Measurements from ENCODE around the gene UBXN10.

Gene UBXN10

DNA sequence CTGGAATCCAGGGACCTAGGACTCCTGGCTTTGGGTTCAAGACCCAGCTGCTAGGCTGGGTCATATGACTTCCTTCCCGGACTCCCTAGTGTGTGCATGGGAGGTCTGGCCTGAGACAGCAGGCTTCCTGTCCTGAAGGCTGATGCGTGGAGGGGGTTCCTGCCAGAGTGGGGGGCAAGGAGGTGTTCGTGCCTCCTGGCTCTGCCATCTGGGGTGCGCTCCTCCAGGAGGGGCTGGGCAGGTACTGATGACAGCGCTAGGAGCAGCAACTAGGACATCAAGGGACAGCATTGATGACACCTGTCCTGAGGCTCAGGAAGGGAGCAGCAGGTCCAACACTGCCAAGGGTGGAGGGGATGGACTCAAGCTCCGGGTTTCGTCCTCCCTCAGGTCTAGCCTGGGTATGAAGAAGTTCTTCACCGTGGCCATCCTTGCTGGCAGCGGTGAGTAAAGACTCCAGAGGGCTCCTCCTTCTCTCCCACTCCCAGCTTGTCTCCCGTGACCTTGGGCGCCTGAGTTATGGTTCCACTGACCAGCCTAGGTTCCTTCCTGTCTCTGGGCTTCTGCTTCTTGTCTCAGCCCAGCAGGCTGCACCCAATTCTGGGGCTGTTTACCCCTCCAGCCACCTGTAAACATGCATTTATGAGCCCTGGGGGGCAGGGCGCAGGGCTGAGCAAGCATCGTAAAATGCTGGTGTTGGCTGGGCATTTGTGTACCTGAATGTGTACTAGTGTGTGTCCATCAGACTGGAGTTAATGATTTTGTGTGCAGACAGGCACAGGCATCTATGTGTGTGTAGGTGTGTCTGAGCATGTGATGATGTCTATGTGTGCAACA, 45.9 kb upstream of the UBXN10 start:
- H3K4me3 ChIP-seq (replicated peaks in 1 of 2; ENCODE audit: low read depth in 2 of 2, low read length in 2 of 2): no peak overlapping the region
- no peak for TF ChIP-seq CTCF (IDR thresholded peaks at IDR 0.05; ENCODE audit: low read depth, low read length)
- DNase-seq (ENCODE audit: low read depth in 2 of 2): no peak

DNA sequence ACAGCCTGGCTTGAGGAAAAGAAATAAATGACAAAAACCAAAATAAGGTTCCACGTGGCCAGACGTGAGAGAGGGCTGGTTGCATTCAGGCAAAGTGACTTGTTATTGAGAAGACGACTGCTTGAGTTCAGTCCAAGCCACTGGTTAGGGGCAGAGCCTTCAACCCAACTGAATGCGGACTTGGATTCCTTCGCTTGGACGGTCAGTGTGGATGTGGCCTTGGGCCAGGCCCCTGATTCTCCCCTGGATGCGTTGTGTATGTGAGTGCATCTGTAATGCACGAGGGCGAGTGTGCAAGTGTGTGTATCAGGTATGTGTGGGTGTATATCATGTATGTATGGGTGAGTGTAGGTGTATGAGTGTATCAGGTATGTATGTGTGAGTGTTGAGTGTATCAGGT, 44.9 kb upstream of the UBXN10 start:
- DNase-seq (ENCODE audit: low read depth in 2 of 2): no peak
- no peak overlapping the region for H3K4me3 ChIP-seq (replicated peaks in 1 of 2; ENCODE audit: low read depth in 2 of 2, low read length in 2 of 2)
- TF ChIP-seq CTCF (IDR thresholded peaks at IDR 0.05; ENCODE audit: low read depth, low read length): no peak

GRCh38 chr1:20141466-20141865, 44.4 kb upstream of the UBXN10 start:
- no peak overlapping the region for H3K4me3 ChIP-seq (replicated peaks in 1 of 2; ENCODE audit: low read depth in 2 of 2, low read length in 2 of 2)
- TF ChIP-seq CTCF (IDR thresholded peaks at IDR 0.05; ENCODE audit: low read depth, low read length): no peak
- DNase-seq (ENCODE audit: low read depth in 2 of 2): no peak

DNA sequence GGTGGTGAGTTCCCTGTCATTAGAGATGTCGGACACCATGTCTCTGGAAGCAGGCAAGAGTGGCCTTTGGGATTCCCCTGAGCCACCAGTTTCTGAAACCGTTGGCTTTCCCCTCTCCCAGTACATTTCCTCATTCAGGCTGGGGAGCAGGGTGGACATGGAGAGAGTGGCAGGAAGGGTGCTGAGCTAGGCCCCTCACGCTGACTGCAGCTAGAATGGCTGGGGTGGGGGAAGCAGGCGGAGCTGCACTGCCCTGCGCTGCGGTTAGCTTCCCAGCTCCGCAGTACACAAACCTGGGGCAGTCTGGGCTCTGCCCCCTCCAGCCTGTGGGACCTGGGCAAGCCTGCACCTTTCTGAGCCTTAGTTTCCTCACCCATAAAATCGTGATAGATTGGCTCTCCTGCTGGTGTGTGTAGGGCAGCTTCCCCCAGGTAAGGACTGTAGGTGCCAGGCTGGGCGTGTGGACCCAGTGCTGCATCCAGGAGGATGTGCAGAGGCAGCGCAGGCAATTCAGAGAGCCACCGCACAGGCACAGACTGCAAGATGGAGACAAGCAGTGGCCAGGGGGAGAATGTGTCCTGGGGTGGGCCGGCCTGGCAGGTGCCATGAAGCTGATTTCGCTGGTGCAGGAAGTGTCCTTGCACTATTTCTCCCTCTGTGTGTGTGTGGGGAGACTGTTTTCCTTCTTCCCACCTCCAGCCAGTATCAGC, 43.7 kb upstream of the UBXN10 start:
- DNase-seq (ENCODE audit: low read depth in 2 of 2): no peak
- TF ChIP-seq CTCF (IDR thresholded peaks at IDR 0.05; ENCODE audit: low read depth, low read length): no peak
- H3K4me3 ChIP-seq (replicated peaks in 1 of 2; ENCODE audit: low read depth in 2 of 2, low read length in 2 of 2): no peak overlapping the region

GRCh38 chr1:20143318-20143717, 42.6 kb upstream of the UBXN10 start:
- TF ChIP-seq CTCF (IDR thresholded peaks at IDR 0.05; ENCODE audit: low read depth, low read length): no peak
- no peak for DNase-seq (ENCODE audit: low read depth in 2 of 2)
- no peak overlapping the region for H3K4me3 ChIP-seq (replicated peaks in 1 of 2; ENCODE audit: low read depth in 2 of 2, low read length in 2 of 2)

DNA sequence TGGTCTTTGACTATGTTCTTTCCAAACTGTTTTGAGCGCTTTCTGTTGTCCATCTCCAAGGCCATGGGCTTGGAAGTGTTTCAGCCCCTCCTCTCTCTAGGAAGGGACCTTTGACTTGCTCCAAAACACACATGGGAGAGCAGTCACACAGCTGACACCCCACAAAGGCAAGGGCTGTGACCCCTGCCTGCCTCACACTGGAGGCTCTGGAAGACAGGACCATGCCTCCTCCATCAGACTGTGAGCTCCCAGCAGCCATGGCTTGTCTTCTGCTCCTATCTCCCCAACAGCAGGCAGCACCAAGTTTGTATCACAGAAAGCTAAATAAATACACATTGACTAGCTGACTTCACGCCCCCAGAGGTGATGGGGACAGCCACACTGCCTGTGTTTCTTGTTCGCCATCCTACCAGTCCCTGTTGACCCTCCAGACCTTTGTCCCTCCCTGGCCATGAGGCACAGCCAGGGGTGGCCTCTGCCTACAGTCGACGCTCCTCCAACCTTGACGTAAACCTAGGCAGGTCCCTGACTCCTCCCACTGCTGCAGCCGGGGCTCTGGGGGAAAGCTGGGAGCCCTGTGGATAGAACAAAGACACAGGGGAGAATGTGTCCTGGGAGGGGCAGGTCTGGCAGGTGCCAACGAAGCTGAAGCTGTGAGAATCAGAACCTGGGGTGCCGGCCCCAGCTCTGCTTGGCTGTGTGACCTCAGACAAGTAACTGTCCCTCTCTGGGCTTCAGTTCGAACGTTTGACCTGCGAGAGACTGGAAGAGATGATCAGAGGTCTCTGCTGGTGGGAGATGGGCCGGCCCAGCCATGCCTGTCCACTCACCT, 41.9 kb upstream of the UBXN10 start:
- no peak for DNase-seq (ENCODE audit: low read depth in 2 of 2)
- TF ChIP-seq CTCF (IDR thresholded peaks at IDR 0.05; ENCODE audit: low read depth, low read length): no peak
- no peak overlapping the region for H3K4me3 ChIP-seq (replicated peaks in 1 of 2; ENCODE audit: low read depth in 2 of 2, low read length in 2 of 2)

Measured in cardiac fibroblast (primary cell).